Gastrocnemius medialis (tissue), 4 donors: Measurements from ENCODE around the gene NUDT13. TPM values are rescaled to one million over a fixed set of nuclear protein-coding genes. Genes with fewer than 3 reads are reported as not detected.

Source experiments
- ATAC-seq, 2 donors: fragments of 150-250 bp; one replicate each; pipeline ENCODE4 v1.9.1; 2016
- DNase-seq, 2 donors: peaks; one replicate each; pipeline ENCODE4 v3.0.0-alpha.2; 2019
- H3K27ac ChIP-seq, 4 donors: fragments of 200-600 bp; sonication (generic); 1 replicate in 1 of 4; 2 replicates in 3 of 4; pipeline ENCODE4 v1.5.1; 2016 to 2018; ENCODE audit warnings: mild to moderate bottlenecking in 2 of 4, moderate library complexity in 1 of 4
- H3K27me3 ChIP-seq, 3 donors: fragments of 200-600 bp; sonication (generic) in 2 of 3; 1 replicate in 1 of 3; 2 replicates in 2 of 3; pipeline versions ENCODE4 v1.5.1 to v1.6.0; 2016 to 2019; ENCODE audit warnings: mild to moderate bottlenecking in 1 of 3, moderate library complexity in 1 of 3
- H3K36me3 ChIP-seq, 2 donors: fragments of 200-600 bp; sonication (generic) in 1 of 2; one replicate each; pipeline ENCODE4 v1.5.1; 2017 to 2018
- H3K4me1 ChIP-seq, 2 donors: fragments of 200-600 bp; sonication (generic) in 1 of 2; one replicate each; pipeline ENCODE4 v1.5.1; 2016 to 2017; ENCODE audit warnings: mild to moderate bottlenecking in 2 of 2
- H3K4me3 ChIP-seq, 4 donors: fragments of 200-600 bp; sonication (generic) in 3 of 4; 1 replicate in 1 of 4; 2 replicates in 3 of 4; pipeline ENCODE4 v1.5.1; 2016 to 2019; ENCODE audit warnings: mild to moderate bottlenecking in 2 of 4
- H3K9me3 ChIP-seq, 3 donors: fragments of 200-600 bp; sonication (generic) in 2 of 3; 1 replicate in 1 of 3; 2 replicates in 2 of 3; pipeline ENCODE4 v1.5.1; 2016 to 2019
- POLR2A ChIP-seq, 2 donors: fragments of 450-650 bp; IDR thresholded peaks; one replicate each; pipeline ENCODE4 v1.6.1; 2017; ENCODE audit warnings: antibody characterized with exemption in 2 of 2, mild to moderate bottlenecking in 2 of 2, moderate library complexity in 2 of 2
- in situ Hi-C, 4 donors: fragments of 200-750 bp; cut with MboI; loops; one replicate each; pipeline versions ENCODE4 v1.15.0 to v1.8.0; 2017; ENCODE audit warnings: low sequenced_read_pairs in 4 of 4
- intact Hi-C: fragments of 100-400 bp; cut with DNase I; formaldehyde crosslinking; loops from one replicate; pipeline ENCODE4 v1.15.1; 2023; ENCODE audit warnings: low total_unique reads
- total RNA-seq, 4 donors: library from RNA; depleted of rRNA; stranded (reverse); fragments of >200 nt; gene quantifications; one replicate each; pipeline versions ENCODE4 v1.1.0 to v1.2.3, GENCODE V29; 2016
- TF ChIP-seq, protein P1 (sequence below), 5 experiments: fragments of 450-650 bp in 3 of 5; fragments of 200-600 bp in 2 of 5; sonication (generic) in 2 of 5; IDR thresholded peaks in 4 of 5; conservative IDR thresholded peaks in 1 of 5; 1 replicate in 4 of 5; 2 replicates in 1 of 5; pipeline ENCODE4 v1.5.1; 2016 to 2019; ENCODE audit warnings: antibody characterized with exemption in 5 of 5, mild to moderate bottlenecking in 3 of 5, moderate library complexity in 3 of 5

The NUDT13 gene
- total RNA-seq, 4 donors from 2014 or later = 1.7 to 5.3 (median 2.0) TPM

DNA sequence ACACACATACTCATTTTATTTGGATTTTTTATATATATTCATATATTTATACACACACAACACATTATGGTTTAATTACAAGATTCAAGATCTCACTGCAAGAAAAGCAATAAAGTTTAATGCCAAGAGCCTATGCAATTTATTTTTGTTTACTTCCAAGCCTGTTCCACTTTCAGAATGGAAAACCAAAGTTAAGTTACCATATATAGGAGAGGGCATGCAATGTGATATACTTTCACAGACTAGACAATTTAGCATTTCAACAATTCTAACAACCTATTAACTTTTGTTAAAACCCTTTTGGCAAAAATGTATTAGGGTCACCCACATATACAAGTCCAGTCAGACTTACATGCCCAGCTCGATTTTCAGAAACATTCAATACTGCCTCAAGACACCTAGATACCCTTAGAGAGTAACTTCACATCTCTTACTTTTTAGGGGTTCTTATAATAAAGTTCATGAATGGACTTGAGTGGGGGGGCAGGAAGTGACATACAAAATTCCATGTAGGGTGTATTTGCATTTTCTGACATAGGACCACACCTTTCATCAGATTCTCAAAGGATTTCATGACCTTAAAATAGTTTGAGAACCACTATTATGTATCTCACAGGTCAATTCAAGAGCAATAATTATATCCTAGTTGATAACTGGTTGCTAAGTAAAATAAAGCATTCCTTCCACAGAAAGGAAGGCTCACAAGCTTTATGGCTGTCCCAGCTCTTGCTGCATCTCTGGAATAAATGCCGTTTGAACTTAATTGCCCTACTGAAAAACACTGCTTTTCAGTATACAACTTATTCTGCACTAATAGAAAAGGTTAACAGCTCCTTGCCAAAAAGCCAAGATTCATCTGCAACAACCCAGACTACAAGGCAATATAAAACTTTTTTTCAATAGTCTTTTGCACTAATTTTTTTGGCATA lies 16.1 kb upstream of the NUDT13 start:
- Histone ChIP-seq H3K27me3 (no peaks in the 10 kb centered on the region), H3K36me3 (peaks cover 0 to 6% of the 10 kb centered on the region in 2 donors), H3K4me1 (peaks cover 52 to 61% of the 10 kb centered on the region in 2 donors), H3K27ac (peak overlapping the region; percentile 91 to 100 (median 96)), H3K4me3 (peak overlapping the region; percentile 83 to 99 (median 94)), H3K9me3 (no peaks in the 10 kb centered on the region)
- ATAC-seq (no peak), DNase-seq (no peak)
- in situ Hi-C loops (loop anchor here in 2 of 4 donors (10.0 kb wide), 1 partner anchor 71 kb away; the partner anchor contains the start of genes ECD (in 2 of the 2) and FAM149B1 (in 2 of the 2)), intact Hi-C loops (no loop called here)
- TF ChIP-seq, protein P1, sequence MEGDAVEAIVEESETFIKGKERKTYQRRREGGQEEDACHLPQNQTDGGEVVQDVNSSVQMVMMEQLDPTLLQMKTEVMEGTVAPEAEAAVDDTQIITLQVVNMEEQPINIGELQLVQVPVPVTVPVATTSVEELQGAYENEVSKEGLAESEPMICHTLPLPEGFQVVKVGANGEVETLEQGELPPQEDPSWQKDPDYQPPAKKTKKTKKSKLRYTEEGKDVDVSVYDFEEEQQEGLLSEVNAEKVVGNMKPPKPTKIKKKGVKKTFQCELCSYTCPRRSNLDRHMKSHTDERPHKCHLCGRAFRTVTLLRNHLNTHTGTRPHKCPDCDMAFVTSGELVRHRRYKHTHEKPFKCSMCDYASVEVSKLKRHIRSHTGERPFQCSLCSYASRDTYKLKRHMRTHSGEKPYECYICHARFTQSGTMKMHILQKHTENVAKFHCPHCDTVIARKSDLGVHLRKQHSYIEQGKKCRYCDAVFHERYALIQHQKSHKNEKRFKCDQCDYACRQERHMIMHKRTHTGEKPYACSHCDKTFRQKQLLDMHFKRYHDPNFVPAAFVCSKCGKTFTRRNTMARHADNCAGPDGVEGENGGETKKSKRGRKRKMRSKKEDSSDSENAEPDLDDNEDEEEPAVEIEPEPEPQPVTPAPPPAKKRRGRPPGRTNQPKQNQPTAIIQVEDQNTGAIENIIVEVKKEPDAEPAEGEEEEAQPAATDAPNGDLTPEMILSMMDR (IDR thresholded peaks at IDR 0.05 in 4 of 5, conservative IDR thresholded peaks at IDR 0.05 in 1 of 5) = no peak
- no peak for TF ChIP-seq POLR2A (IDR thresholded peaks at IDR 0.05)

DNA sequence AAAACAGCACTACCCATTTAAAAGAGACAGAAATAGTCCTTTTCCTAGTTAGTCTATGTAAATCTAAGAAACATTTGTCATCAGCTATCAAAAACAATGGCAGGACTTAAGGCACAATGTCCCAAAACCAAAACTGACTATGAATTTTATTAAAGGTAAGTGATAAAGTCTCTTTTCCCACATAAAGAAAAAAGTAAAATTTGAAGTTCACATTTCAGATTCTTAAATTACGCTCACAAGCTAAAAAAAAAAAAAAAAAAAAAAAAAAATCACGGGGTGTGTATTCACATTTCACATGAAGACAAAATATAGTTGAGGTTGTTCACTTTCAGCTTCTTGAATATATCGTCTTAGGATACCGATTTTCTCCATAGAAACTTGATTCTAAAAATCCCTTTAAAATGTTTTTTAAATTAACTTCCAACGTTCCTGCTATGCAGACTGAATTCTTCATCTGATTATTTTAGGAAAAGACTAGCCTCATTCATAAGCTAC lies 15.2 kb upstream of the NUDT13 start:
- Histone ChIP-seq H3K9me3 (no peaks in the 10 kb centered on the region), H3K4me1 (peaks cover 54 to 61% of the 10 kb centered on the region in 2 donors), H3K36me3 (peaks cover 0 to 1% of the 10 kb centered on the region in 2 donors), H3K4me3 (peak overlapping the region; percentile 83 to 99 (median 94)), H3K27me3 (no peaks in the 10 kb centered on the region), H3K27ac (peak overlapping the region; percentile 91 to 100 (median 96))
- intact Hi-C loops (loop anchor here (5.0 kb wide), 1 partner anchor 157 kb away; the partner anchor contains the start of gene MRPS16), in situ Hi-C loops (loop anchor here in 2 of 4 donors (10.0 kb wide), 1 partner anchor 70 kb away; the partner anchor contains the start of genes ECD (in 2 of the 2) and FAM149B1 (in 2 of the 2))
- no peak for DNase-seq
- TF ChIP-seq POLR2A (IDR thresholded peaks at IDR 0.05) = no peak
- TF ChIP-seq, protein P1 (IDR thresholded peaks at IDR 0.05 in 4 of 5, conservative IDR thresholded peaks at IDR 0.05 in 1 of 5) = no peak
- ATAC-seq = no peak

DNA sequence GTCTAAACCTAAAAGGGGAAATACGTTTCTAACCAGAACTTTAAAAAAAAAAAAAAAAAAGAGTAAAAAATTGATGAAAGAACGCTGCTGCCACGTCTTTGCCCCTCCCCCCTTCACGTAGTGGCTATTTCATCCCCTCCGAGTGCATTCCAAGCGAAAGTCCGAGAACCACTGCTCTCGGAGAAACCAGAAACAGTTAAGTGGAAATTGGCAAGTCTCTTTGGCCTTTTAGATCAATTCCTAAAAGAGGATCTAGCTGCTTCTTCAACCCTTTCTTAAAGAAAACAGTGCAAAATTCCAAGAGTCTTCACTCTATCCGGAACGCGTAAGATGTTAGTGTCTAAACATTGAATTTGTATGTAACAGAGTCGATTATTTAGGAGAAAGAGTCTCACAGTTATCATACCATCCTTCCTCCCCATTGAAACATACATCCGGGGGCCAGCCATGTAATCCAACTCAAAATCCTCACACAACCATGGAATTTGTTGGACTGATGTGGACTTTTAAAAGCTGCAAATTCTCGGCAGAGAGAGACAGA lies 14.7 kb upstream of the NUDT13 start:
- no peaks in the 10 kb centered on the region for H3K36me3 ChIP-seq
- peak; percentile 36 to 38 for DNase-seq
- TF ChIP-seq POLR2A (IDR thresholded peaks at IDR 0.05) = peak in 1 of 2 donors; percentile 7
- TF ChIP-seq, protein P1 (IDR thresholded peaks at IDR 0.05 in 4 of 5, conservative IDR thresholded peaks at IDR 0.05 in 1 of 5) = no peak
- peak overlapping the region; percentile 91 to 100 (median 96) for H3K27ac ChIP-seq
- ATAC-seq = no peak
- in situ Hi-C loops = loop anchor here in 2 of 4 donors (10.0 kb wide), 1 partner anchor 69 kb away; the partner anchor contains the start of genes ECD (in 2 of the 2) and FAM149B1 (in 2 of the 2)
- intact Hi-C loops = loop anchor here (1.0 to 5.0 kb wide), 4 partner anchors 23 to 157 kb away; partner anchors contain the start of genes ECD, FAM149B1 and MRPS16
- H3K4me3 ChIP-seq = peak overlapping the region; percentile 83 to 99 (median 94)
- H3K9me3 ChIP-seq = no peaks in the 10 kb centered on the region
- peaks cover 57 to 62% of the 10 kb centered on the region in 2 donors for H3K4me1 ChIP-seq
- no peaks in the 10 kb centered on the region for H3K27me3 ChIP-seq

DNA sequence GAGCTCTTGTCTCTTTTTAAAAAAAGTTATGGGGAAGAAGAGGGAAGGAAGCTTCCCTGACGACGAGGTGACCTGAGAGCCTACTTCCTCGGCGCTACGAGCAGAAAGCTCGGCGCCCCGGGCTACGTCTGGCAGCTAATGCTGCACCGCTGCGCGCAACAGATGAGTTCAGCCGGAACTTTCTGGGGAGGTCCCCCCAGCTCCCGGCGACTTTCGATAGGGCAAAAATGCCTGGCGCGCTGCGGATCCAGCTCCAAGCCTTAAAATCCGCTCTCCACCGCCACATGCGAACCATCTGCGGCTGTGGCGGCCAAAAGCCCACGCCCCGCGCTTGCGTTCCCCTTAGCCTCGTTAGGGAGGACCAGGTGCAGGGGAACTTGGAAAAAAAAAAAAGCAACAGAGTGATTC lies 14.2 kb upstream of the NUDT13 start:
- intact Hi-C loops (loop anchor here (1.0 to 5.0 kb wide), 4 partner anchors 22 to 156 kb away; partner anchors contain the start of genes ECD, FAM149B1 and MRPS16), in situ Hi-C loops (loop anchor here in 2 of 4 donors (10.0 kb wide), 1 partner anchor 69 kb away; the partner anchor contains the start of genes ECD (in 2 of the 2) and FAM149B1 (in 2 of the 2))
- DNase-seq = peak; percentile 36 to 58
- H3K9me3 ChIP-seq = no peaks in the 10 kb centered on the region
- H3K27ac ChIP-seq = peak overlapping the region; percentile 91 to 100 (median 96)
- peak; percentile 33 to 35 for ATAC-seq
- peak overlapping the region; percentile 83 to 99 (median 94) for H3K4me3 ChIP-seq
- no peaks in the 10 kb centered on the region for H3K36me3 ChIP-seq
- H3K27me3 ChIP-seq = no peaks in the 10 kb centered on the region
- H3K4me1 ChIP-seq = peaks cover 58 to 59% of the 10 kb centered on the region in 2 donors
- TF ChIP-seq, protein P1 (IDR thresholded peaks at IDR 0.05 in 4 of 5, conservative IDR thresholded peaks at IDR 0.05 in 1 of 5) = no peak
- no peak for TF ChIP-seq POLR2A (IDR thresholded peaks at IDR 0.05)
